Right lobe of liver (tissue), 4 donors: ENCODE measurements around the gene CPT1A.

ENCODE experiments used
- POLR2A ChIP-seq: fragments of 450-650 bp; IDR thresholded peaks from one replicate; pipeline ENCODE4 v1.6.1; 2017; ENCODE audit warnings: antibody characterized with exemption, mild to moderate bottlenecking
- TF ChIP-seq, protein P1 (sequence below), 4 donors: fragments of 200-600 bp in 3 of 4; fragments of 450-650 bp in 1 of 4; IDR thresholded peaks; one replicate each; pipeline versions ENCODE4 v1.5.1 to v1.8.0; 2016 to 2022; ENCODE audit warnings: antibody characterized with exemption in 4 of 4, mild to moderate bottlenecking in 2 of 4
- donor health status: DM: no; HTN: no; CAD: no.
- donor health status: DM: no; HTN: no; CAD: no.
- donor health status: DM: no; HTN: yes; CAD: no.

DNA sequence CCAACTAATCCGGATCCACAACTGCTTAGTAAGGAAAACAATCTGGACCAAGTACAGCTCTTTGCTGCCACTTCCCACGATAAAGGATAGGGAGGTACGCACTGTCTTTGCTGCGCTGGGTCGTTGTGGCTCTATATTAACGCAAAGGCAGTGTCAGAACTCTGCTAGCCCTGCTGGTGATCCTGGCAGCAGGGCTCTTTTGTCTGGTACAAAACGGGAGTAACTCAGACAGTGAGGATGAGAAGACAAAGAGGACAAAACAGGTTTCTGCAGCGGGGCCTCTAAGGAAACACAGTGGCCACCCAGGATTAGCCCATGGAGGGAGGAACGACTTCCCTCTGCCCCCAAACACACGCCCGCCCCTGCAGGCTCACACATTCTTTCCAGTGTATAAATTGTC lies 131.3 kb downstream of the CPT1A start:
- TF ChIP-seq, protein P1, sequence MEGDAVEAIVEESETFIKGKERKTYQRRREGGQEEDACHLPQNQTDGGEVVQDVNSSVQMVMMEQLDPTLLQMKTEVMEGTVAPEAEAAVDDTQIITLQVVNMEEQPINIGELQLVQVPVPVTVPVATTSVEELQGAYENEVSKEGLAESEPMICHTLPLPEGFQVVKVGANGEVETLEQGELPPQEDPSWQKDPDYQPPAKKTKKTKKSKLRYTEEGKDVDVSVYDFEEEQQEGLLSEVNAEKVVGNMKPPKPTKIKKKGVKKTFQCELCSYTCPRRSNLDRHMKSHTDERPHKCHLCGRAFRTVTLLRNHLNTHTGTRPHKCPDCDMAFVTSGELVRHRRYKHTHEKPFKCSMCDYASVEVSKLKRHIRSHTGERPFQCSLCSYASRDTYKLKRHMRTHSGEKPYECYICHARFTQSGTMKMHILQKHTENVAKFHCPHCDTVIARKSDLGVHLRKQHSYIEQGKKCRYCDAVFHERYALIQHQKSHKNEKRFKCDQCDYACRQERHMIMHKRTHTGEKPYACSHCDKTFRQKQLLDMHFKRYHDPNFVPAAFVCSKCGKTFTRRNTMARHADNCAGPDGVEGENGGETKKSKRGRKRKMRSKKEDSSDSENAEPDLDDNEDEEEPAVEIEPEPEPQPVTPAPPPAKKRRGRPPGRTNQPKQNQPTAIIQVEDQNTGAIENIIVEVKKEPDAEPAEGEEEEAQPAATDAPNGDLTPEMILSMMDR (IDR thresholded peaks at IDR 0.05), result no peak
- no peak for TF ChIP-seq POLR2A
